Right lobe of liver (tissue), 6 donors: Measurements from ENCODE around the gene ATP6V1F. TPM values are rescaled to one million over a fixed set of nuclear protein-coding genes. Genes with fewer than 3 reads are reported as not detected.
A peak's percentile ranks its signal among the peaks of the same experiment; 100 is the strongest.

Experiments used
- ATAC-seq, 4 donors: fragments of 200-7000 bp; cut with Tn5 transposase; one replicate each; pipeline ENCODE4 v1.9.1; 2020; ENCODE audit warnings: mild to moderate bottlenecking in 4 of 4, moderate library complexity in 4 of 4
- DNase-seq, 3 donors: peaks; one replicate each; pipeline ENCODE4 v3.0.0-alpha.2; 2020
- H3K27ac ChIP-seq, 3 donors: fragments of 200-600 bp; one replicate each; pipeline ENCODE4 v1.8.0; 2022
- H3K27me3 ChIP-seq, 2 donors: fragments of 200-600 bp; one replicate each; pipeline ENCODE4 v1.8.0; 2022
- H3K36me3 ChIP-seq, 4 donors: fragments of 200-600 bp; sonication (generic) in 1 of 4; one replicate each; pipeline versions ENCODE4 v1.5.1 to v1.8.0; 2017 to 2022; ENCODE audit warnings: control low read depth in 1 of 4
- H3K4me1 ChIP-seq, 4 donors: fragments of 200-600 bp; sonication (generic) in 1 of 4; one replicate each; pipeline versions ENCODE4 v1.5.1 to v1.8.0; 2017 to 2022; ENCODE audit warnings: control low read depth in 1 of 4
- H3K4me3 ChIP-seq, 3 donors: fragments of 200-600 bp; one replicate each; pipeline ENCODE4 v1.8.0; 2022
- H3K9me3 ChIP-seq, 4 donors: fragments of 200-600 bp; sonication (generic) in 1 of 4; one replicate each; pipeline versions ENCODE4 v1.5.1 to v1.8.0; 2017 to 2022; ENCODE audit warnings: control low read depth in 1 of 4
- CTCF ChIP-seq, 4 donors: fragments of 200-600 bp in 3 of 4; fragments of 450-650 bp in 1 of 4; IDR thresholded peaks; one replicate each; pipeline versions ENCODE4 v1.5.1 to v1.8.0; 2016 to 2022; ENCODE audit warnings: antibody characterized with exemption in 4 of 4, mild to moderate bottlenecking in 2 of 4
- POLR2A ChIP-seq: fragments of 450-650 bp; IDR thresholded peaks from one replicate; pipeline ENCODE4 v1.6.1; 2017; ENCODE audit warnings: antibody characterized with exemption, mild to moderate bottlenecking
- WGBS: methylation state at CpG from one replicate; pipeline ENCODE4 v1.1.6; 2018; ENCODE audit warnings: low coverage, low lambda C conversion rate; ENCODE audit not compliant: insufficient coverage; ENCODE audit errors: missing lambda C conversion rate; 5-methylcytosine and 5-hydroxymethylcytosine counted together
- intact Hi-C, 2 donors: fragments of 100-400 bp; cut with DNase I; formaldehyde crosslinking; loops; one replicate each; pipeline versions ENCODE4 v1.11.2 to v1.14.1; 2022
- total RNA-seq, 6 experiments: library from RNA; depleted of rRNA in 2 of 6; stranded (reverse); fragments of >200 nt in 2 of 6; fragmentation: NEBNext Ultra II Directional in 3 of 6; extraction: Animal tissue kit (Norgen Biotek cat#: 25700) in 3 of 6; gene quantifications; one replicate each; pipeline versions ENCODE4 v1.1.0 to v1.2.4, GENCODE V29; 2016 to 2023
- donor health status: DM: no; HTN: yes; CAD: no.
- donor health status: DM: no; HTN: no; CAD: no.
- donor health status: DM: no; HTN: no; CAD: no.
- donor health status: DM: no; HTN: yes; CAD: no.
- donor health status: DM: no; HTN: yes; CAD: no.

The ATP6V1F gene
- total RNA-seq, 6 experiments from 2014 or later: 26.9 to 72.0 (median 38.9) TPM

GRCh38 chr7:128869138-128869943 is 6.7 kb downstream of the ATP6V1F start:
- no peaks in the 10 kb centered on the region for H3K9me3 ChIP-seq
- H3K27me3 ChIP-seq: no peaks in the 10 kb centered on the region
- peaks cover 0 to 10% (median under 1%) of the 10 kb centered on the region in 4 donors for H3K4me1 ChIP-seq
- WGBS: 12% methylated on average over 5 of the region's 86 CpGs
- DNase-seq (peak in 1 of 3 donors; percentile 49), ATAC-seq (peak; percentile 78 to 89 (median 82))
- TF ChIP-seq CTCF (IDR thresholded peaks at IDR 0.05) (peak in 3 of 4 donors; percentile 12 to 21 (median 13)), POLR2A (no peak)
- intact Hi-C loops: no loop called here
- H3K27ac ChIP-seq: no peak overlapping the region
- H3K36me3 ChIP-seq: peaks cover 0 to 7% (median 0%) of the 10 kb centered on the region in 4 donors
- H3K4me3 ChIP-seq: peak overlapping the region; percentile 43 to 57 (median 44)

- H3K4me1 ChIP-seq: peaks cover 0 to 10% (median 0%) of the 10 kb centered on the region in 4 donors
- no peak for TF ChIP-seq CTCF (IDR thresholded peaks at IDR 0.05)
- no peak for TF ChIP-seq POLR2A
- ATAC-seq: no peak
- peak in 1 of 3 donors; percentile 14 for DNase-seq
- H3K27me3 ChIP-seq: no peaks in the 10 kb centered on the region
- H3K9me3 ChIP-seq: no peaks in the 10 kb centered on the region
- peaks cover 0 to 7% (median 0%) of the 10 kb centered on the region in 4 donors for H3K36me3 ChIP-seq
- no peak overlapping the region for H3K27ac ChIP-seq
- intact Hi-C loops: no loop called here
- WGBS: no CpG with 5 or more reads among the region's 30 CpGs
- H3K4me3 ChIP-seq: peak overlapping the region; percentile 43 to 57 (median 44)
Measured at GRCh38 chr7:128869944-128870285, 7.3 kb downstream of the ATP6V1F start.

DNA sequence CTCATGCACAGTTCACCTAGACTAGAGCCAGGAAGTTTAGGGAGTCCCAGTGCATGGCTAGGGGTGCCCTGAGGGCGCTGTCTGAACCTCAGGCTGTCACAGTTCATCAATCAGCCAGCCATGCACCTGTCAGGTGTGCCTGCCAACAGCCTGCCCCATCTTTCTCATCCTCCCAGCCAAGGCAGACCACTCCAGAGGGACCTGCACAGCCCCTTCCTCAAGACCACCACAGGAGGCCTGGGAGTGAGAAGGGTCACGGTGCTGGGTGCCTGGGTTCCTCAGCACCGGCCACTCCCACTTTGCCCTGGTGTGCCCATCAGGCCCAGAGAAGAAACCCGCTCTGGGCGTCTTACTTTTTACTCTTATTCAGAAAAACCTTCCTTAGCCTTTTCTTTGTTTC is 8.4 kb downstream of the ATP6V1F start:
- Histone ChIP-seq H3K27ac (no peak overlapping the region), H3K4me1 (peaks cover 0 to 10% (median 0%) of the 10 kb centered on the region in 4 donors), H3K36me3 (no peaks in the 10 kb centered on the region), H3K9me3 (no peaks in the 10 kb centered on the region), H3K4me3 (no peak overlapping the region), H3K27me3 (no peaks in the 10 kb centered on the region)
- no peak for TF ChIP-seq POLR2A
- TF ChIP-seq CTCF (IDR thresholded peaks at IDR 0.05): no peak
- ATAC-seq: no peak
- DNase-seq: peak in 1 of 3 donors; percentile 15
- intact Hi-C loops: no loop called here
- 92% methylated on average over 4 of the region's 5 CpGs for WGBS

GRCh38 chr7:128872394-128872824 is 9.8 kb downstream of the ATP6V1F start:
- Histone ChIP-seq H3K36me3 (no peaks in the 10 kb centered on the region), H3K4me1 (peaks cover 0 to 10% (median 0%) of the 10 kb centered on the region in 4 donors), H3K4me3 (no peak overlapping the region), H3K9me3 (no peaks in the 10 kb centered on the region), H3K27me3 (no peaks in the 10 kb centered on the region), H3K27ac (no peak overlapping the region)
- intact Hi-C loops: no loop called here
- ATAC-seq (no peak), DNase-seq (peak in 1 of 3 donors; percentile 13)
- WGBS: no CpG with 5 or more reads among the region's 13 CpGs
- no peak for TF ChIP-seq POLR2A
- TF ChIP-seq CTCF (IDR thresholded peaks at IDR 0.05): no peak
